Neural cell (in vitro differentiated cells): ENCODE measurements around the gene RPL22.

Experiments used
- POLR2AphosphoS5 ChIP-seq: IDR thresholded peaks from 2 replicates; pipeline ENCODE4 v1.6.1; 2012
- RAD21 ChIP-seq: fragments of 450-650 bp; conservative IDR thresholded peaks from 2 replicates; pipeline ENCODE4 v1.6.1; 2014; ENCODE audit warnings: antibody characterized with exemption, mild to moderate bottlenecking, moderate library complexity
- TAF1 ChIP-seq: IDR thresholded peaks from 2 replicates; pipeline ENCODE4 v1.6.1; 2012; ENCODE audit warnings: low read depth
- TF ChIP-seq, protein P1 (sequence below): fragments of 450-650 bp; IDR thresholded peaks from 2 replicates; pipeline ENCODE4 v1.5.1; 2014; ENCODE audit warnings: antibody characterized with exemption, mild to moderate bottlenecking, moderate library complexity; ENCODE audit not compliant: poor library complexity, severe bottlenecking

GRCh38 chr1:6172549-6172948 lies 26.8 kb downstream of the RPL22 start:
- TF ChIP-seq TAF1, result no peak
- no peak for TF ChIP-seq POLR2AphosphoS5
- TF ChIP-seq, protein P1, sequence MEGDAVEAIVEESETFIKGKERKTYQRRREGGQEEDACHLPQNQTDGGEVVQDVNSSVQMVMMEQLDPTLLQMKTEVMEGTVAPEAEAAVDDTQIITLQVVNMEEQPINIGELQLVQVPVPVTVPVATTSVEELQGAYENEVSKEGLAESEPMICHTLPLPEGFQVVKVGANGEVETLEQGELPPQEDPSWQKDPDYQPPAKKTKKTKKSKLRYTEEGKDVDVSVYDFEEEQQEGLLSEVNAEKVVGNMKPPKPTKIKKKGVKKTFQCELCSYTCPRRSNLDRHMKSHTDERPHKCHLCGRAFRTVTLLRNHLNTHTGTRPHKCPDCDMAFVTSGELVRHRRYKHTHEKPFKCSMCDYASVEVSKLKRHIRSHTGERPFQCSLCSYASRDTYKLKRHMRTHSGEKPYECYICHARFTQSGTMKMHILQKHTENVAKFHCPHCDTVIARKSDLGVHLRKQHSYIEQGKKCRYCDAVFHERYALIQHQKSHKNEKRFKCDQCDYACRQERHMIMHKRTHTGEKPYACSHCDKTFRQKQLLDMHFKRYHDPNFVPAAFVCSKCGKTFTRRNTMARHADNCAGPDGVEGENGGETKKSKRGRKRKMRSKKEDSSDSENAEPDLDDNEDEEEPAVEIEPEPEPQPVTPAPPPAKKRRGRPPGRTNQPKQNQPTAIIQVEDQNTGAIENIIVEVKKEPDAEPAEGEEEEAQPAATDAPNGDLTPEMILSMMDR, result no peak
- TF ChIP-seq RAD21, result no peak
